Activated CD8-positive, alpha-beta memory T cell treated with anti-CD3 and anti-CD28 coated beads, Interleukin-2, amount 50 U/mL, for 24 hours (primary cell): ENCODE data around the gene TNRC6B.

ENCODE experiments used
- DNase-seq: peaks from one replicate; pipeline ENCODE4 v3.0.0-alpha.2; 2020; ENCODE audit errors: extremely low read depth

TNRC6B gene

GRCh38 chr22:40240686-40241085 is 63.0 kb downstream of the TNRC6B start:
- DNase-seq, result no peak

- no peak for DNase-seq
Measured at GRCh38 chr22:40241200-40241763, 63.6 kb downstream of the TNRC6B start.

- no peak for DNase-seq
Measured at GRCh38 chr22:40243891-40244290, 66.2 kb downstream of the TNRC6B start.

- no peak for DNase-seq
Measured at GRCh38 chr22:40244586-40244985, 66.9 kb downstream of the TNRC6B start.

- peak; percentile 27 for DNase-seq
Measured at GRCh38 chr22:40247976-40248375, 70.3 kb downstream of the TNRC6B start.

- no peak for DNase-seq
Measured at GRCh38 chr22:40249286-40249685, 71.6 kb downstream of the TNRC6B start.

- DNase-seq, result no peak
Measured at GRCh38 chr22:40250608-40251007, 72.9 kb downstream of the TNRC6B start.

GRCh38 chr22:40251106-40251505 is 73.4 kb downstream of the TNRC6B start:
- DNase-seq, result no peak

- no peak for DNase-seq
Measured at GRCh38 chr22:40252146-40252545, 74.4 kb downstream of the TNRC6B start.

GRCh38 chr22:40256516-40256915 is 78.8 kb downstream of the TNRC6B start:
- DNase-seq, result no peak

GRCh38 chr22:40258017-40258416 is 80.3 kb downstream of the TNRC6B start:
- no peak for DNase-seq

GRCh38 chr22:40258501-40258915 is 80.8 kb downstream of the TNRC6B start:
- no peak for DNase-seq

- DNase-seq, result no peak
Measured at GRCh38 chr22:40261783-40262182, 84.1 kb downstream of the TNRC6B start.

GRCh38 chr22:40263191-40263590 is 85.5 kb downstream of the TNRC6B start:
- DNase-seq, result no peak

GRCh38 chr22:40265783-40266182 is 88.1 kb downstream of the TNRC6B start:
- DNase-seq, result no peak

- no peak for DNase-seq
Measured at GRCh38 chr22:40270031-40270430, 92.3 kb downstream of the TNRC6B start.

GRCh38 chr22:40270748-40271373 is 93.1 kb downstream of the TNRC6B start:
- DNase-seq, result no peak

GRCh38 chr22:40271440-40271839 is 93.7 kb downstream of the TNRC6B start:
- DNase-seq, result no peak

- DNase-seq, result no peak
Measured at GRCh38 chr22:40273319-40273718, 95.6 kb downstream of the TNRC6B start.

GRCh38 chr22:40276996-40277823 is 99.5 kb downstream of the TNRC6B start:
- no peak for DNase-seq

GRCh38 chr22:40279017-40279416 is 101.3 kb downstream of the TNRC6B start:
- DNase-seq, result no peak

GRCh38 chr22:40281717-40282116 is 104.0 kb downstream of the TNRC6B start:
- no peak for DNase-seq

GRCh38 chr22:40285513-40285912 is 107.8 kb downstream of the TNRC6B start:
- DNase-seq, result no peak
